ENCODE measurements around the gene FNDC3B.

- TF ChIP-seq EZH2 (IDR thresholded peaks at IDR 0.05; ENCODE audit: borderline replicate concordance, insufficient read depth, low read depth, low read length, poor library complexity, severe bottlenecking) = no peak
- TF ChIP-seq, protein P1, sequence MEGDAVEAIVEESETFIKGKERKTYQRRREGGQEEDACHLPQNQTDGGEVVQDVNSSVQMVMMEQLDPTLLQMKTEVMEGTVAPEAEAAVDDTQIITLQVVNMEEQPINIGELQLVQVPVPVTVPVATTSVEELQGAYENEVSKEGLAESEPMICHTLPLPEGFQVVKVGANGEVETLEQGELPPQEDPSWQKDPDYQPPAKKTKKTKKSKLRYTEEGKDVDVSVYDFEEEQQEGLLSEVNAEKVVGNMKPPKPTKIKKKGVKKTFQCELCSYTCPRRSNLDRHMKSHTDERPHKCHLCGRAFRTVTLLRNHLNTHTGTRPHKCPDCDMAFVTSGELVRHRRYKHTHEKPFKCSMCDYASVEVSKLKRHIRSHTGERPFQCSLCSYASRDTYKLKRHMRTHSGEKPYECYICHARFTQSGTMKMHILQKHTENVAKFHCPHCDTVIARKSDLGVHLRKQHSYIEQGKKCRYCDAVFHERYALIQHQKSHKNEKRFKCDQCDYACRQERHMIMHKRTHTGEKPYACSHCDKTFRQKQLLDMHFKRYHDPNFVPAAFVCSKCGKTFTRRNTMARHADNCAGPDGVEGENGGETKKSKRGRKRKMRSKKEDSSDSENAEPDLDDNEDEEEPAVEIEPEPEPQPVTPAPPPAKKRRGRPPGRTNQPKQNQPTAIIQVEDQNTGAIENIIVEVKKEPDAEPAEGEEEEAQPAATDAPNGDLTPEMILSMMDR (IDR thresholded peaks at IDR 0.05) = no peak
Measured at GRCh38 chr3:172147113-172147818, 107.9 kb downstream of the FNDC3B start.

Data from B cell (primary cell).